GM19193 (cell line): ENCODE results near the gene REEP3.

Experiments
- POLR2A ChIP-seq: IDR thresholded peaks from 4 replicates; pipeline ENCODE4 v1.6.1; 2011; ENCODE audit not compliant: insufficient read depth, insufficient read length; ENCODE audit errors: extremely low read depth

Gene REEP3, protein sequence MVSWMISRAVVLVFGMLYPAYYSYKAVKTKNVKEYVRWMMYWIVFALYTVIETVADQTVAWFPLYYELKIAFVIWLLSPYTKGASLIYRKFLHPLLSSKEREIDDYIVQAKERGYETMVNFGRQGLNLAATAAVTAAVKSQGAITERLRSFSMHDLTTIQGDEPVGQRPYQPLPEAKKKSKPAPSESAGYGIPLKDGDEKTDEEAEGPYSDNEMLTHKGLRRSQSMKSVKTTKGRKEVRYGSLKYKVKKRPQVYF

DNA sequence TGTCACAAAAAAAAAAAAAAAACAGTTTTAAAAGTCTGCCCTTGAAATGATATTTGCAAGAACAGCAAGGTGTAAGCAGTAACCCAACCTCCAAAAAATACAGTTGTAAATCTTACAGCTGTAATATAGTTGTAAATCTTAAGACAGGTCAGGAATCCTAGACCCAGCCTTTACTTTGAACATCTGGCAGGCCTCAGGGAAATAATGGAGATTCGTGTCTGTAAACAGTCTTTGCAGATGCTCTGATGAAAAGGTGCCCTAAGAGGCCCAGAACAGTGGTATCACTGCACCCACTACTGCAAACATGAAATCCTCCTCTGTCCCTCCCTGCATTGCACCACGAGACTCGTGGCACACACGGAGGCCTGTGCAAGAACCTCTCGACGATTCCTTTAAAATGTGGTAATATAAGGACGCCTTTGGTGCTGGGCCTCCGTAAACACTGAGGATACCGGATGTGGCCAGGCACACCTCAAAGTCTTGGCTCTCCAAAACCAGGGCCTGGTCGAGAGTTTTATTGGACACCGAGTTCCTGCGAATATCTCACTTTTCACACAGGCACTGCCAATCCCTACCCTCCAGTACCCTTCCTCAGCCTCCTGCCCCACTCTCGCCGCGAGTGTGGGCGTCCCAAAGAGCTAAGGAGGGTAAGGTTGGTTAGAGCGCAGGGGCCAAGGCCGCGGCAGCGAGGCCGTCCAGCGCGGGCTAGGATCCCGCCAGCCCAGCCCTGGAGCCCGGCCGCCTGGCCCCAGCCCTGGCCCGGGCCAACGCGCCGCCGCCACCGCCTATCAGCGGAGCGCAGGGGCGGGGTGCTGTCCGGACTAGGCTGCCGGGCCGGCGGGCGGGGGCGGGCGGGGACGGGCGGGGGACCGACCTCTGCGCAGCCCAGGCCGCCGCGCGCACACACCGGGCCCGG, at the start of gene REEP3:
Gene REEP3 (plus strand): TSS at position 902 of the 916 bp plus-strand sequence. CDS start 145 bp downstream, outside the sequence.
- TF ChIP-seq POLR2A: peak; percentile 25

GRCh38 chr10:63474488-63474887, 46.7 kb upstream of the REEP3 start:
- no peak for TF ChIP-seq POLR2A

- no peak for TF ChIP-seq POLR2A
Observed at GRCh38 chr10:63477927-63478326, 43.3 kb upstream of the REEP3 start.

DNA sequence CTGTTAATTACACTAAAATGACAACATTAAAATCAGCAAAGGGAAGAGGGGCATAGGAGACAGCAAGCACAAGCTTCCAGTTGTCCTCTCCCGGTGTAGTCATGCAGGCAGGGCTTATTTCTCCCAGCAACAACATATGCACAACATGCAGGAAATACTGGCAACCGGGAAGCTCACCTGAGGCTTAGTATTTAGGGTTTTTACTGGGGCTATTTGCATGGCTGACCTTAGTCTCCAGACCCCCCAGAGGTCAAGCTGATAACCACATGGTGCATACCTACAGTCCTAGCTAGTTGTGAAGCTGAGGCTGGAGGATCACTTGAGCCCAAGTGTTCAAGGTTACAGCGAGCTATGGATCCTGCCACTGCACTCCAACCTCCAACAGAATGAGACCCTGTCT, 42.6 kb upstream of the REEP3 start:
- no peak for TF ChIP-seq POLR2A

GRCh38 chr10:63480237-63480636, 41.0 kb upstream of the REEP3 start:
- no peak for TF ChIP-seq POLR2A

DNA sequence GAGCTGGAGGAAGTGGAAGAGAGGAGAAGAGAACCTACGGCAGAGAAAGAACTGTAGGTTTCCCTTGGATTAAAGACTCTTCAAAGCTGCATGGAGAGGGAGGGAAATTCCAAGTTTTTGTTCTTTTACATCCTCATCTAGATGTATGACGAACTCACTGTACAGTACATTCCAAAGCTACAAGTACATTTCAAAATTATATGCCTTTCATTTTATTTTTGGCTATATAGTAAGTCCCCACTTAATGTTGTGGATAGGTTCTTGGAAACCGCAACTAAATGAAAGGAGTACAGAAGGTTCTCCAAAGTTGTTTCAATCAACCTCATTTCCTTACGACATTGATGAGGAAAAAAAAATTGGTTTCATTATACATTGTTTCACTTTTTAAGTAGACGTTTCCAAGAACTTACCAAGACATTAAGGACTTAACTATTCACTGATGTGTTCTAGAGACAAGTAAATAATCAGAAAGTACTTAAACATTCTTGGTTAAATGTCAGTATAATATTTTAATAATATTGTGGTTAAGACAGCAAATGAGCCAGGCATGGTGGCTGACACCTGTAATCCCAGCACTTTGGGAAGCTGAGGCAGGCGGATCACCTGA, 39.3 kb upstream of the REEP3 start:
- no peak for TF ChIP-seq POLR2A

- TF ChIP-seq POLR2A: no peak
Observed at GRCh38 chr10:63483983-63484382, 37.2 kb upstream of the REEP3 start.

DNA sequence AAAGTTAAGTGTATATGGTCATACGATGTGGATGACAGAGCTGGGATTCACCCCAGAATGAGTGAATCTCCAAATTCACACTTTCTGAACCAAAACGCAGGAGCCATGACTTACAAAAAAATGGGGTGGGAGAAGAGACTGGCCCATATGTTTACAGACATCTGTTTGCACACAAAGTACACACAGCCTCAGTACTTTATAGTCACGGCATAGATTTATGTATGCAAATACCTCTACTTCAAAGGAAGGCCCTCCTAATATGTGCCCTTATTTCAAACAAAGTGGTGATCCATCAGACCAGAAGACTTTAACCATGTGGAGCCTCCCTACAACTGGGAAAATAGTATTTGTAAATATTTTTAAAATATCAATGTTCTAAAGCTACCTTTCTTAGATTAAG, 33.2 kb upstream of the REEP3 start:
- no peak for TF ChIP-seq POLR2A

GRCh38 chr10:63489838-63490237, 31.4 kb upstream of the REEP3 start:
- TF ChIP-seq POLR2A: no peak

- no peak for TF ChIP-seq POLR2A
Observed at GRCh38 chr10:63491588-63492316, 29.4 kb upstream of the REEP3 start.

- no peak for TF ChIP-seq POLR2A
Observed at GRCh38 chr10:63493004-63493403, 28.2 kb upstream of the REEP3 start.

DNA sequence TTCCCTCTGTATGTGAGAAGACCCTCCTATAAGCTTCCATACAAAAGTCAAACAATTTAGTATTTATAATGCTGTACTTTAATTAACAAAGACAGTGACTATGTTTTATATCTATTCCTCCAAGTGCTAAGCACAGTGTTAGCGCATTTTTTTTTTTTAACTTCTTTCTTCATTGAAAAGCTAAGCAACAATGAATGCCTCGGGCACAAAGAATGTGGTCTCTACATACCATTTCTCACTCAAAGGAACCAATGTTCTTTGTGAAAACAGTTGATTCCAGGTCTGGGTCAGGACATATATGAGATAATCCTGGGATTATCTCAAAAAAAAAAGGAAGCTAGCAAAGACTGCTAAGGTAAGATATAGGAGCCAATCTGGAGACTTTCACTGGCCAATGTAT, 26.2 kb upstream of the REEP3 start:
- TF ChIP-seq POLR2A: no peak

GRCh38 chr10:63496561-63496960, 24.6 kb upstream of the REEP3 start:
- no peak for TF ChIP-seq POLR2A

DNA sequence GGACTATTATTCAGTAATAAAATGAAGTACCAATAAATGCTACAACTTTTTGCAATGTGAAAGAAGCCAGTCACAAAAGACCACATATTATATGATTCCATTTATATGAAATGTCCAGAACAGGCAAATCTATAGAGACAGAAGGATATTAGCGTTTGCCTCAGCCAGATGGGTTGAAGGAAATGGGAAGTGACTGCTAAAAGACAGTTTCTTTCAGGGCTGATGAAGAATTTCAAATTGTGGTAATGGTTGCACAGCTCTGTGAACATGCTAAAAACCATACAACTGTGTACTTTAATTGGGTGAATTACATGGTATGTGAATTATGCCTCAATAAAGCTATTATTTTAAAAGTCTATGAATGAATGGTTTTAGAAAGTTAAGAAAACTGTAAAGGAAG, 23.9 kb upstream of the REEP3 start:
- TF ChIP-seq POLR2A: no peak

DNA sequence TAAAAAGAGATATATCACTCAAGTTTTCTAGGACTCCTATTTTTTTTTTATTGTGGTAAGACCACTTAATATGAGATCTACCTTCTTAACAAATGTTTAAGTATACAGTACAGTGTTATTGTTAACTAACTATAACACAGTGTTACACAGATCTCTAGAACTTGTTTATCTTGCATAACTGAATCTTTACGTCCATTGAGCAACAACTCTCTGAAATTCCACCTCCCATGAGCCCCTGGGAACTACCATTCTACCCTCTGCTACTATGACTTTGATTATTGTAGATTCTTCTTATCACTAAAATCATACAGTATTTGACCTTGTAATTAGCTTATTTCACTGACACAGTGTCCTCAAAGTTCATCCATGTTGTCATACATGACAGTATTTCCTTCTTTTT, 22.5 kb upstream of the REEP3 start:
- TF ChIP-seq POLR2A: no peak
